Measurements from ENCODE around the gene RLN2. TPM values are rescaled to one million over a fixed set of nuclear protein-coding genes. Genes with fewer than 3 reads are reported as not detected.
"Not testable (repeated sequence)": the region's sequence is repeated elsewhere in the genome, so short reads cannot be mapped to it uniquely, and the experiment has no call there.

RLN2 gene
- total RNA-seq, result 0.43 TPM in 1 of 2 replicates, not detected in the other

- H3K4me3 ChIP-seq (ENCODE audit: low read depth, low read length); DNase-seq (ENCODE audit: low read depth): not testable (repeated sequence)
Observed at GRCh38 chr9:5303840-5304795, at the start of gene RLN2. Gene RLN2 (minus strand): TSS chr9:5304716. CDS start chr9:5304580, 136 bp downstream.

GRCh38 chr9:5354184-5354583 is 49.7 kb upstream of the RLN2 start:
- H3K4me3 ChIP-seq (ENCODE audit: low read depth, low read length), result no peak overlapping the region
- DNase-seq (ENCODE audit: low read depth), result peak; percentile 33
- TF ChIP-seq, protein P1, sequence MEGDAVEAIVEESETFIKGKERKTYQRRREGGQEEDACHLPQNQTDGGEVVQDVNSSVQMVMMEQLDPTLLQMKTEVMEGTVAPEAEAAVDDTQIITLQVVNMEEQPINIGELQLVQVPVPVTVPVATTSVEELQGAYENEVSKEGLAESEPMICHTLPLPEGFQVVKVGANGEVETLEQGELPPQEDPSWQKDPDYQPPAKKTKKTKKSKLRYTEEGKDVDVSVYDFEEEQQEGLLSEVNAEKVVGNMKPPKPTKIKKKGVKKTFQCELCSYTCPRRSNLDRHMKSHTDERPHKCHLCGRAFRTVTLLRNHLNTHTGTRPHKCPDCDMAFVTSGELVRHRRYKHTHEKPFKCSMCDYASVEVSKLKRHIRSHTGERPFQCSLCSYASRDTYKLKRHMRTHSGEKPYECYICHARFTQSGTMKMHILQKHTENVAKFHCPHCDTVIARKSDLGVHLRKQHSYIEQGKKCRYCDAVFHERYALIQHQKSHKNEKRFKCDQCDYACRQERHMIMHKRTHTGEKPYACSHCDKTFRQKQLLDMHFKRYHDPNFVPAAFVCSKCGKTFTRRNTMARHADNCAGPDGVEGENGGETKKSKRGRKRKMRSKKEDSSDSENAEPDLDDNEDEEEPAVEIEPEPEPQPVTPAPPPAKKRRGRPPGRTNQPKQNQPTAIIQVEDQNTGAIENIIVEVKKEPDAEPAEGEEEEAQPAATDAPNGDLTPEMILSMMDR (IDR thresholded peaks at IDR 0.05; ENCODE audit: insufficient read depth, low read depth, low read length), result no peak

DNA sequence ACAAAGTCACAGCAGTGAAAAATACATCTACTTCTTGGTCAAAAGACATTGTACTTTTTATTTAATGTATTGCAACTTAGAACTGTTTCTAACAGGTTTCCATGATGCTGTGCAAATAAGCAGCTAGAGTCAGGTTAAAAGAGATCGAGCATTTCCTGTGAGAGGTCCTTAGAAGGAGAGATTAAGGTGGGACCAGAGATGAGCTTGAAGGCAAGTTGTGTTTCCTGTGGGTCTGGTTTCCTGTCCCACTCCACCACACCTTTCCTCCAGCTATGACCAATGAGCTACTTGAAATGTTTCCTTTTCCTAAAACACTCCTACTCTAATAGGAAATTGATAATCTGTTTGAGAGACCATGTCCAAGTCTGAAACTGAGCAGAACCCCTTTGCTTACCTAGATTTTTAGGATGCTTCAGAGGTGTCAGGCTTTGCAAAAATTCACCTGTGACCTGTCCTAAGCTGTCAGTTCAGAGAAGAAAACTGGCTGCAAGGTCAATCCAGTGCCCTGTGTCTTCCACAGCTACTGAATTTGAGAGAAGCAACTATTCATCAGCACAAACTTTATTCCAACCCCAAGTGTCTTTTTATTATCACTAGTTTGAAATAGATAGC is 48.2 kb upstream of the RLN2 start:
- TF ChIP-seq, protein P1 (IDR thresholded peaks at IDR 0.05; ENCODE audit: insufficient read depth, low read depth, low read length), result no peak
- DNase-seq (ENCODE audit: low read depth), result no peak
- no peak overlapping the region for H3K4me3 ChIP-seq (ENCODE audit: low read depth, low read length)

DNA sequence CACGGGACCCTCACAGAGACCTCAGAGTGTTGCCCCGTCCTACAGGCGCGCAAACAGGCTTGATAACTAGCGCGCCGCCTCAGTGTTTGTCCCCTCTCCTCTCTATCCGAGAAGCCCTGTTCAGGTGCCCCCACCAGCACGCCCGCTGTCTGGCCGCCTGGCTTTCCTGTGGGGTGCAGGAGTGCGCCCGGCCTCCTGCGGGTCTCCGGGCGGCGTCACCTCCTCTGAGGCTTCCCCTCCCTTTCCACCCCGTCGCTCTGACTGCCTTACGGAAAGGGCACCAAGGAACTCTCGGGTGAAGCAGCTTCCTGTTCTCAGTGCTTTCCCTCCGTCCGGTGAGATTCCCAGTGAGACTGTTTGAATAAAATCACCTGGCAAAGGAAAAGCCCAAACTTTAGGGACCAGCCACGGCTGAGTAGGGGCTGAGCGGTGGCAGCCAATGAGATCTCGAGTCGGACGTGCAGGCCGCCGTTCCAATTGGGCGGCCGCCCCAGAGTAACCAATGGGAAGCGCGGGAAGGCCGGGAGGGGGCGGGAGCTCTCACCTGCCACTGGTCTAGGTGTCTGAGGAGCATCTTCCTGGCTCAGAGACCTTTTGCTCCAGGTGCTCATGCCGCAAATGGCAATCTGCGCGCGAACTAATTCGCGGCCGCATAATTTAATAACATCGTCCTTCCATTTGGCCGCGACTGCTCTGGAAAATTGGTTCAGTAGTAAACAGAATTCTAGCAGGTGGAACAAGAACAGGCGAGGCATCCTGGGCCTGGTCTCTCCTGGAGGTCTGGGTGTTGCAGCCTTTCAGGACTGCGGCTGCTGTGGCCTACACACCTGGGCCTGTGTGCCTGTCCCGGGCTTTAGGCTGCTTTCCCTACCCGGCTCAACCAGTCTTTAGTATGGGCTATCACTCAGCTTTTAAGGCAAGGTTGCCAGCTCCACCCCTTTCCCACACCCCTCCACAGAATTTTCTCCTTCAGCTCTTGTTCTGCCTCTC is 34.8 kb upstream of the RLN2 start, which contains the start of gene RLN1:
RLN1 (minus strand) TSS at position 885 of the 990 bp plus-strand sequence; CDS start at position 755, 130 bp downstream.
- H3K4me3 ChIP-seq (ENCODE audit: low read depth, low read length); DNase-seq (ENCODE audit: low read depth): not testable (repeated sequence)

DNA sequence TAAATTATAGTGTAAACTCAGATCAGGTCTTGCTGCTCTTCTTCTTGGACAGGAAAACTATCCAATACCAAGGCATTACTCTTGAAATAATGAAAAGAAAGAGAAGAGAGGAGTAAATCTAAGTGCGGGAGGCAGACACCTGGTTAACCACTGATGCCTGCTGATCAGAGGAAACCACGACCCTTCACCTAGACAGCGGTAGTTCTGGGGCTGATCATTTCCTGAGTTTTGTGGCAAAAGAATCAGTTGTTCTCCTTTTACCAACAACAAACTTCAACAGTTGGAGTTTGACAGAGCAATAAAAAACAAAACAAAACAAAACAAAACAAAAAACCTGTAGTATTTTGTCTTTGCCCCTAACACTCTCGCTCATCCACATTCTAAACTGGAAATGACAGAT is 32.2 kb upstream of the RLN2 start:
- no peak overlapping the region for H3K4me3 ChIP-seq (ENCODE audit: low read depth, low read length)
- DNase-seq (ENCODE audit: low read depth), result no peak
- TF ChIP-seq, protein P1 (IDR thresholded peaks at IDR 0.05; ENCODE audit: insufficient read depth, low read depth, low read length), result no peak

DNA sequence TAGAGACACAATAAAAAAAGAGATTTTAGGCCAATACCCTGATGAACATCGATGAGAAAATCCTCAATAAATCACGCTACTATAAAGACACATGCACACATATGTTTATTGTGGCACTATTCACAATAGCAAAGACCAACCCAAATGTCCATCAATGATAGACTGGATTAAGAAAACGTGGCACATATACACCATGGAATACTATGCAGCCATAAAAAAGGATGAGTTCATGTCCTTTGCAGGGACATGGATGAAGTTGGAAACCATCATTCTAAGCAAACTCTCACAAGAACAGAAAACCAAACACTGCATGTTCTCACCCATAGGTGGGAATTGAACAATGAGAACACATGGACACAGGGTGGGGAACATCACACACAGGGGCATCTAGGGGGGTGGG is 26.8 kb upstream of the RLN2 start:
- DNase-seq (ENCODE audit: low read depth); H3K4me3 ChIP-seq (ENCODE audit: low read depth, low read length): not testable (repeated sequence)

DNA sequence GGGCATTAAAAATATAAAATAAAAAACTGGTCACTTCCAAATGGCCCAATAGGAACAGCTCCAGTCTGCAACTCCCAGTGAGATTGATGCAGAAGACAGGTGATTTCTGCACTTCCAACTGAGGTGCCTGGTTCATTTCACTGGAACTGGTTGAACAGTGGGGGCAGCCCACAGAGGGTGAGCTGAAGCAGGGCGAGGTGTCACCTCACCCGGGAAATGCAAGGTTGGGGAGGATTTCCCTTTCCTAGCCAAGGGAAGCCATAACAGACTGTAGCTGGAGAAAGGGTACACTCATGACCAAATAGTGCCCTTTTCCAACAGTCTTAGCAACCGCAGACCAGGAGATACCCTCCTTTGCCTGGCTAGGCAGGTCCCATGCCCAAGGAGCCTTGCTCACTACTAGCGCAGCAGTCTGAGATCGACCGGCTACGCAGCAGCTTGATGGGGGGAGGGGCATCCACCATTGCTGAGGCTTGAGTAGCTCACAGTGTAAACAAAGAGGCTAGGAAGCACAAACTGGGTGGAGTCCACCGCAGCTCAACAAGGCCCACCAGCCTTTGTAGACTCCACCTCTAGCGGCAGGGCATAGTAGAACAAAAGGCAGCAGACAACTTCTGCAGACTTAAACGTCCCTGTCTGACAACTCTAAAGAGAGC is 22.5 kb upstream of the RLN2 start:
- no peak overlapping the region for H3K4me3 ChIP-seq (ENCODE audit: low read depth, low read length)
- TF ChIP-seq, protein P1 (IDR thresholded peaks at IDR 0.05; ENCODE audit: insufficient read depth, low read depth, low read length), result no peak
- DNase-seq (ENCODE audit: low read depth), result peak; percentile 32
